NOMO-1 treated with dmso at 0.1 percent for 144 hours (cell line): ENCODE measurements around the gene TNFSF4.
"Not testable (repeated sequence)": the region's sequence is repeated elsewhere in the genome, so short reads cannot be mapped to it uniquely, and the experiment has no call there.

Experiments
- DNase-seq: peaks from one replicate; lab custom pipeline; 2025; ENCODE audit not compliant: unreplicated experiment; lab: John Stamatoyannopoulos, UW

TNFSF4 gene, protein sequence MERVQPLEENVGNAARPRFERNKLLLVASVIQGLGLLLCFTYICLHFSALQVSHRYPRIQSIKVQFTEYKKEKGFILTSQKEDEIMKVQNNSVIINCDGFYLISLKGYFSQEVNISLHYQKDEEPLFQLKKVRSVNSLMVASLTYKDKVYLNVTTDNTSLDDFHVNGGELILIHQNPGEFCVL

GRCh38 chr1:173206816-173207568 lies at the start of gene TNFSF4:
Gene TNFSF4, minus strand, starts transcription at chr1:173207331. Its CDS starts 155 bp downstream, at chr1:173207176.
- DNase-seq, result peak; percentile 74

DNA sequence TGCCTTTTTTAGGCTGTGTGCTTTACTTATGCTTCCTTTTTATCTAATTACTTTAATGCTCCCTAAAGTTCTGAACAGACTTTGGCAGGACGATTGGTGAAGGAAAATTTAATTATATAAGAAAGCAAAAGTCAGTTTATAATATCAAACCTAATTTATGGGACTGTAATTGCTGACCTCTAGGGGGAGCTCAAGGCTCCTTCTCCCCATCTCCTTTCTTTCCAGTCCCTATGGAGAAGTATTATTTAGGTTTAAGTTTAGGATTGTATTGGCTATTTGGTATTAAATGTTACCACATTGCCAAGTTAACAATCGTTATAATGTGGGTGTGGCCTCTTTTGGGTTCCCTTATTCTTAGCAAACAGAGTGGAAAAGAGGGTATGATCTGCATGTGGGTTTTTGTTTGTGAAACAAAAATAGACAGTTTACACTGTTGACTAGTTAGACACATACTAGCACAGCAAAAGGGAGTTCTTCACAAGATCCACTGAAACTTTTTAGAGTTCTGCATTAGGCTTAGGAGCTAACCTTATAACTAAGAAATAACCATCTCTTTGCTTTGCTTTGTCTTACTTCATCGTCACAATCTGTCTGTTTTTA lies 48.2 kb upstream of the TNFSF4 start:
- peak; percentile 23 for DNase-seq

GRCh38 chr1:173253046-173253445 lies 45.9 kb upstream of the TNFSF4 start:
- no peak for DNase-seq

GRCh38 chr1:173249349-173249748 lies 42.2 kb upstream of the TNFSF4 start:
- no peak for DNase-seq

GRCh38 chr1:173248247-173248940 lies 41.3 kb upstream of the TNFSF4 start:
- no peak for DNase-seq

DNA sequence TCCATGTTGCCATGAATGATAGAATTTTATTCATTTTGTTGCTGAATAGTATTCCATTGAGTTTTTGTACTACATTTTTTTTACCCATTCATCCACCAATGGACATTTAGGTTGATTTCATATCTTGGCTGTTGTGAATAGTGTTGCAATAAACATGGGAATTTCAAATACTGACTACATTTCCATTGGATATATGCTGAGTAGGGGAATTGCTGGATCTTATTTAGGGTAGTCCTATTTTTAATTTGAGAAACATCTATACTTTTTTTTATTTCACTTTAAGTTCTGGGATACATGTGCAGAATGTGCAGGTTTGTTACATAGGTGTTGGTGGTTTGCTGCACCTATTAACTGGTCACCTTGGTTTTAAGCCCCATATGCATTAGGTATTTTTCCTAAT lies 38.8 kb upstream of the TNFSF4 start:
- no peak for DNase-seq

DNA sequence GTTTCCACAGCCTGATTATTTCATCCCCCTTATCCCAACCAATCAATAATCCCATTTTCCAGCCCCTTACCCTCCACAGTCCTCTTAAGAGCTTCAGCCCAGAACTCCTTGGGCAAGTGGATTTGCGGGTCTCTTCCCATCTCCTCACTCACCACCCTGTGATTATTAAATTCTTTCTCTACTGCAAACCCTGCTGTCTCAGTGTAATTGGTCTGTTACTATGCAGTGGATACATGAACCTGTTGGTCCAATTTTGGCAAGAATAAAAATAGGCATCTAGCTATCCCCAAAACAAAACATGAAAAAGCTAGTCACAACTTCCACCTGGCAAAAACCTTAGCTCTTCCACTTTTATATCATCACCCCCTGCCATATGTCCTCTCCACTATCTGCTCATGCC lies 36.2 kb upstream of the TNFSF4 start:
- no peak for DNase-seq

- DNase-seq, result no peak
Measured at GRCh38 chr1:173241528-173242347, 34.6 kb upstream of the TNFSF4 start.

DNA sequence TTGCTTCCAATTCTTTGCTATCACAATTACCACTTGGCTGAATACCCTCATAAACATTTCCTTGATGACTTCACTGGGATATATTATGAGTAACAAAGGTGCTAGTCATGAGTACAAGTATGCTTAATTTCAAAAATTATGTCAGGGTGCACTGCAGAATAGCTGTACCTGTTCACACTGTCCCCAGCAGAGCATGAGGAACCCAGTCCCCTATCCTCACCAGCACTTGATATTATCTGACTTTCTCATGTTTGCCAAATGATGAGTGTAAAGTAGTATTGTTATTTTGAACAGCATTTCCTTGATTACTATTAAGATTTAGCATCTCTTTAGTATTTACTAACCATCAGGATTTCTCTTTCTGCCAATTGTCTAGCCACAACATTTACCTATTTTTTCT lies 33.5 kb upstream of the TNFSF4 start:
- DNase-seq, result no peak

- DNase-seq, result no peak
Measured at GRCh38 chr1:173239058-173239457, 31.9 kb upstream of the TNFSF4 start.

GRCh38 chr1:173234899-173235298 lies 27.8 kb upstream of the TNFSF4 start:
- DNase-seq, result no peak

GRCh38 chr1:173234434-173234833 lies 27.3 kb upstream of the TNFSF4 start:
- DNase-seq, result not testable (repeated sequence)

DNA sequence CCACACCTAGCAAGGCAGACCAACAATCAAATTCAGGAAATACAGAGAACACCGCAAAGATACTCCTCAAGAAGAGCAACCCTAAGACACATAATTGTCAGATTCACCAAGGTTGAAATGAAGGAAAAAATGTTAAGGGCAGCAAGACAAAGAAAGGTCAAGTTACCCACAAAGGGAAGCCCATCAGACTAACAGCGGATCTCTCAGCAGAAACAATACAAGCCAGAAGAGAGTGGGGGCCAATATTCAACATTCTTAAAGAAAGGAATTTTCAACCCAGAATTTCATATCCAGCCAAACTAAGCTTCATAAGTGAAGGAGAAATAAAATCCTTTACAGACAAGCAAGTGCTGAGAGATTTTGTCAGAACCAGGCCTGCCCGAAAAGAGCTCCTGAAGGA lies 21.9 kb upstream of the TNFSF4 start:
- DNase-seq, result not testable (repeated sequence)

DNA sequence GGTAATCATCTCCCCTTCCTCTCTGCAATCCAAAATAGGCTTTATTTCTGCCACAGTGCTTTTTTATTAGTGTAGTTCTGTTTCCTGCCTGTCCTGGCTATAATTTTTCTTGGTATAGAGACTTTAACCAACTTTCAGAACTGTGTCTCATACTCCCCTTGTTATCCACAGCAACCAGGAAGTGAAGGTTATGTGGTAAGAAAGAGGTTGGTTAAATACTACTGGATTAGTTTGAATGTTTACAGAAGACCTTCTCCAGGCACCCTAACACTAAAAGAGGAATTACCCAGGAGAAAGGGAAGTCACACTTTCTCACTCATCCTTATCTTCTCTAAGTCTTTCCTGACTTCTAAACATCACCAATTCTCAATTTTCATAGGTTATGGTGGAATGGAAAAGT lies 17.8 kb upstream of the TNFSF4 start:
- DNase-seq, result peak; percentile 18

DNA sequence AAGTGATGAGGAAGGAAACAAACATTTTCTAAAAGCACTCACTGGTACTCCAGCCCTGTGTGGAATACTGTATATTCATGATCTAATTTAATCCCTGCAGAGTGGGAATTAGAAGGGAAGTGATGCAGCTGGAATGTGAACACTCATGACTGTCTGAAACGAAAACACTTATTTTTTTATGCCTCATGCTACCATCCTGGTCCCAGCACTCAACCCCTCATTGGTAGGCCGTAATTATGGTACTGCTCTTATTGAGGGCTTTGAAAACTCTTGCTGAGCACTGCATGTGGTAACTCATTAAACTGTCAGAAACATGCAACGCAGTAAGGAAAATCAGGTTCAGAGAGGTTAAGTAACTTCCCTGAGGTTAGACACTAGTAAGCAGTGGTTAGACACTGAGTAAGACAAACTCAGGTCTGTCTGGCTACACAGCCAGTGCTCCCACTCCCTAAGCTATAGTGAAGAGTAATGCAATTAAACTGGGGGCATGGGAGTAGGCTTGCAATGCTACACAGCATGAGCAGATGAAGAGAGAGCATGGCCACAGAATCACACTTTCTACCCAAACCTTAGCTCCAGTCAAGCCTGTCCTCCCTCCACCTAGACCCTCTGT lies 17.3 kb upstream of the TNFSF4 start:
- no peak for DNase-seq

DNA sequence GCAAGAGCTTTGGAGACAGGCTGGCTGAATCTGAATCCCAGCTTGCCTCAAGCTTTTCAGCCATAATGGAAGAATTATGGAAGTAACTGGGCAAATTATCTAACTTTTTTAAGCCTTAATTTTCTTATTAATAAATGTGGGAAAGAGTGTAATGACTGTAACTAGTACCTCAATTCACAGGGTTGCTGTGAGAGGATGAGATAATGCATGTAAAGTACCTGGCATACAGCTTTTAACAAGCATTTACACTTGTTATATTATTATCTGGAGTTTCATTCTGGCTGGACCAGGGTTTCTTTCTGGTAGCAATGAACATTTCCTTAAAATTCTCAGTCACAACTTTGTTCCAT lies 15.9 kb upstream of the TNFSF4 start:
- no peak for DNase-seq

- DNase-seq, result no peak
Measured at GRCh38 chr1:173222149-173223030, 15.3 kb upstream of the TNFSF4 start.

- DNase-seq, result no peak
Measured at GRCh38 chr1:173220157-173220556, 13.0 kb upstream of the TNFSF4 start.

GRCh38 chr1:173213665-173214064 lies 6.5 kb upstream of the TNFSF4 start:
- no peak for DNase-seq
